WERI-Rb-1 (cell line): Measurements from ENCODE around the gene COL17A1.

Experiments
- DNase-seq: peaks from one replicate; pipeline ENCODE4 v3.0.0-alpha.2; 2020
- H3K27ac ChIP-seq: fragments of 250-450 bp; sonication (Bioruptor Pico); 2 replicates; pipeline ENCODE4 v1.5.1; 2020; ENCODE audit warnings: mild to moderate bottlenecking, moderate library complexity
- H3K27me3 ChIP-seq: fragments of 250-450 bp; sonication (Bioruptor Pico); 2 replicates; pipeline ENCODE4 v1.5.1; 2021; ENCODE audit warnings: mild to moderate bottlenecking, low read depth, moderate library complexity; ENCODE audit not compliant: insufficient read depth, severe bottlenecking
- H3K36me3 ChIP-seq: fragments of 250-450 bp; sonication (Bioruptor Pico); 2 replicates; pipeline ENCODE4 v1.5.1; 2020; ENCODE audit warnings: mild to moderate bottlenecking, moderate library complexity
- H3K4me3 ChIP-seq: 2 replicates; pipeline ENCODE4 v1.5.1; 2011; ENCODE audit warnings: low read depth, mild to moderate bottlenecking, control low read depth, low read length
- H3K9me3 ChIP-seq: fragments of 250-450 bp; sonication (Bioruptor Pico); 2 replicates; pipeline ENCODE4 v1.5.1; 2021; ENCODE audit warnings: mild to moderate bottlenecking, moderate library complexity; ENCODE audit not compliant: severe bottlenecking
- CTCF ChIP-seq: IDR thresholded peaks from 2 replicates; pipeline ENCODE4 v1.5.1; 2011; ENCODE audit warnings: low read depth, mild to moderate bottlenecking, control low read depth, inconsistent platforms, low read length

COL17A1 gene

GRCh38 chr10:104081998-104082397 is 3.7 kb downstream of the COL17A1 start:
- no peak for TF ChIP-seq CTCF
- H3K9me3 ChIP-seq, result no peaks in the 10 kb centered on the region

GRCh38 chr10:104080762-104081161 is 4.9 kb downstream of the COL17A1 start:
- Histone ChIP-seq H3K27me3 (no peaks in the 10 kb centered on the region), H3K4me3 (no peak overlapping the region), H3K9me3 (no peaks in the 10 kb centered on the region), H3K36me3 (no peaks in the 10 kb centered on the region), H3K27ac (no peak overlapping the region)
- peak; percentile 44 for DNase-seq
- peak; percentile 56; the same call in 1 of the 2 replicates for TF ChIP-seq CTCF

More at GRCh38 chr10:104081998-104082397, 3.7 kb downstream of the COL17A1 start:
- DNase-seq, result no peak
- Histone ChIP-seq H3K36me3 (no peaks in the 10 kb centered on the region), H3K27me3 (no peaks in the 10 kb centered on the region), H3K27ac (no peak overlapping the region), H3K4me3 (no peak overlapping the region)

GRCh38 chr10:104077663-104078151 is 8.0 kb downstream of the COL17A1 start:
- DNase-seq, result no peak
- Histone ChIP-seq H3K27ac (no peak overlapping the region), H3K4me3 (no peak overlapping the region), H3K9me3 (no peaks in the 10 kb centered on the region), H3K36me3 (no peaks in the 10 kb centered on the region), H3K27me3 (no peaks in the 10 kb centered on the region)
- TF ChIP-seq CTCF, result no peak

GRCh38 chr10:104077247-104077646 is 8.4 kb downstream of the COL17A1 start:
- Histone ChIP-seq H3K27me3 (no peaks in the 10 kb centered on the region), H3K4me3 (no peak overlapping the region), H3K36me3 (no peaks in the 10 kb centered on the region), H3K9me3 (no peaks in the 10 kb centered on the region), H3K27ac (no peak overlapping the region)
- no peak for DNase-seq
- no peak for TF ChIP-seq CTCF

- no peak for TF ChIP-seq CTCF
- no peak overlapping the region for H3K27ac ChIP-seq
- H3K4me3 ChIP-seq, result no peak overlapping the region
- no peaks in the 10 kb centered on the region for H3K36me3 ChIP-seq
- no peaks in the 10 kb centered on the region for H3K9me3 ChIP-seq
- H3K27me3 ChIP-seq, result no peaks in the 10 kb centered on the region
- no peak for DNase-seq
Measured at GRCh38 chr10:104076743-104077160, 8.9 kb downstream of the COL17A1 start.

- no peak overlapping the region for H3K4me3 ChIP-seq
- no peaks in the 10 kb centered on the region for H3K27me3 ChIP-seq
- H3K36me3 ChIP-seq, result no peaks in the 10 kb centered on the region
- H3K9me3 ChIP-seq, result no peaks in the 10 kb centered on the region
- H3K27ac ChIP-seq, result no peak overlapping the region
- no peak for DNase-seq
- no peak for TF ChIP-seq CTCF
Measured at GRCh38 chr10:104074505-104074904, 11.2 kb downstream of the COL17A1 start.
